Suprapubic skin (tissue), 4 donors: ENCODE measurements around the gene SH3GLB1. TPM values are rescaled to one million over a fixed set of nuclear protein-coding genes. Genes with fewer than 3 reads are reported as not detected.

Experiments
- DNase-seq, 2 donors: peaks; one replicate each; pipeline ENCODE4 v3.0.0-alpha.2; 2019; ENCODE audit warnings: low spot score in 2 of 2
- H3K27ac ChIP-seq: fragments of 200-600 bp; sonication (generic); one replicate; pipeline ENCODE4 v1.5.1; 2019
- H3K27me3 ChIP-seq: fragments of 200-600 bp; sonication (generic); one replicate; pipeline ENCODE4 v1.5.1; 2019
- H3K36me3 ChIP-seq: fragments of 200-600 bp; sonication (generic); one replicate; pipeline ENCODE4 v1.5.1; 2019
- H3K4me1 ChIP-seq: fragments of 200-600 bp; sonication (generic); one replicate; pipeline ENCODE4 v1.5.1; 2019
- H3K4me3 ChIP-seq: fragments of 200-600 bp; sonication (generic); one replicate; pipeline ENCODE4 v1.5.1; 2019; ENCODE audit warnings: mild to moderate bottlenecking
- H3K9me3 ChIP-seq: fragments of 200-600 bp; sonication (generic); one replicate; pipeline ENCODE4 v1.5.1; 2019
- CTCF ChIP-seq, 2 donors: fragments of 200-600 bp in 1 of 2; fragments of 450-650 bp in 1 of 2; sonication (generic) in 1 of 2; IDR thresholded peaks; one replicate each; pipeline ENCODE4 v1.5.1; 2016 to 2019; ENCODE audit warnings: antibody characterized with exemption in 2 of 2, mild to moderate bottlenecking in 1 of 2, moderate library complexity in 1 of 2
- EP300 ChIP-seq: sonication (generic); formaldehyde crosslinking; IDR thresholded peaks from one replicate; pipeline ENCODE4 v1.6.1; 2017; ENCODE audit warnings: antibody characterized with exemption
- POLR2A ChIP-seq, 2 donors: fragments of 450-650 bp; IDR thresholded peaks; one replicate each; pipeline ENCODE4 v1.6.1; 2017; ENCODE audit warnings: antibody characterized with exemption in 2 of 2, mild to moderate bottlenecking in 2 of 2, moderate library complexity in 2 of 2
- POLR2AphosphoS5 ChIP-seq, 3 donors: sonication (generic); formaldehyde crosslinking; IDR thresholded peaks; one replicate each; pipeline ENCODE4 v1.6.1; 2017; ENCODE audit warnings: antibody characterized with exemption in 3 of 3
- WGBS: methylation state at CpG from one replicate; pipeline ENCODE4 v1.1.5; 2018; 5-methylcytosine and 5-hydroxymethylcytosine counted together
- total RNA-seq, 4 donors: library from RNA; depleted of rRNA; stranded (reverse); fragments of >200 nt; gene quantifications; one replicate each; pipeline ENCODE4 v1.1.0, GENCODE V29; 2016

SH3GLB1 gene
- total RNA-seq, 4 donors from 2014 or later = 41.4 to 65.3 (median 52.4) TPM

GRCh38 chr1:86703696-86704457 is 499 bp upstream of the SH3GLB1 start:
- WGBS = 13% methylated on average over 15 of the region's 34 CpGs
- peak in 1 of 2 donors; percentile 66 for DNase-seq

GRCh38 chr1:86704972-86705664 is 742 bp downstream of the SH3GLB1 start:
- H3K4me1 ChIP-seq = peaks cover 53% of the 10 kb centered on the region

More at GRCh38 chr1:86703696-86704457, 499 bp upstream of the SH3GLB1 start:
- no peaks in the 10 kb centered on the region for H3K27me3 ChIP-seq
- H3K4me3 ChIP-seq = peak overlapping the region; percentile 90
- peaks cover 44% of the 10 kb centered on the region for H3K4me1 ChIP-seq
- no peaks in the 10 kb centered on the region for H3K9me3 ChIP-seq
- no peak for TF ChIP-seq POLR2AphosphoS5 (IDR thresholded peaks at IDR 0.05)
- TF ChIP-seq POLR2A (IDR thresholded peaks at IDR 0.05) = no peak
- TF ChIP-seq EP300 = no peak
- TF ChIP-seq CTCF (IDR thresholded peaks at IDR 0.05) = no peak
- peak overlapping the region; percentile 99 for H3K27ac ChIP-seq
- no peaks in the 10 kb centered on the region for H3K36me3 ChIP-seq

GRCh38 chr1:86705665-86705985 is 1.2 kb downstream of the SH3GLB1 start:
- H3K36me3 ChIP-seq = no peaks in the 10 kb centered on the region
- 0% methylated on average over 4 of the region's 4 CpGs for WGBS
- peak overlapping the region; percentile 99 for H3K27ac ChIP-seq
- peaks cover 56% of the 10 kb centered on the region for H3K4me1 ChIP-seq
- H3K9me3 ChIP-seq = no peaks in the 10 kb centered on the region
- H3K27me3 ChIP-seq = no peaks in the 10 kb centered on the region
- TF ChIP-seq POLR2AphosphoS5 (IDR thresholded peaks at IDR 0.05) (no peak), CTCF (IDR thresholded peaks at IDR 0.05) (no peak), POLR2A (IDR thresholded peaks at IDR 0.05) (no peak), EP300 (no peak)
- no peak for DNase-seq
- H3K4me3 ChIP-seq = peak overlapping the region; percentile 90

More at GRCh38 chr1:86704972-86705664, 742 bp downstream of the SH3GLB1 start:
- H3K9me3 ChIP-seq = no peaks in the 10 kb centered on the region
- peak overlapping the region; percentile 90 for H3K4me3 ChIP-seq
- no peaks in the 10 kb centered on the region for H3K27me3 ChIP-seq
- DNase-seq = peak; percentile 83 to 84
- WGBS = 0% methylated on average over 16 of the region's 41 CpGs
- H3K36me3 ChIP-seq = no peaks in the 10 kb centered on the region
- TF ChIP-seq EP300 (no peak), POLR2AphosphoS5 (IDR thresholded peaks at IDR 0.05) (no peak), POLR2A (IDR thresholded peaks at IDR 0.05) (no peak), CTCF (IDR thresholded peaks at IDR 0.05) (no peak)
- H3K27ac ChIP-seq = peak overlapping the region; percentile 99

- Histone ChIP-seq H3K27ac (peak overlapping the region; percentile 99), H3K27me3 (no peaks in the 10 kb centered on the region), H3K36me3 (no peaks in the 10 kb centered on the region), H3K9me3 (no peaks in the 10 kb centered on the region), H3K4me1 (peaks cover 61% of the 10 kb centered on the region), H3K4me3 (peak overlapping the region; percentile 90)
- DNase-seq = no peak
- TF ChIP-seq POLR2A (IDR thresholded peaks at IDR 0.05) (no peak), CTCF (IDR thresholded peaks at IDR 0.05) (no peak), POLR2AphosphoS5 (IDR thresholded peaks at IDR 0.05) (no peak), EP300 (no peak)
- 9% methylated on average over 2 of the region's 2 CpGs for WGBS
Observed at GRCh38 chr1:86706018-86706635, 1.8 kb downstream of the SH3GLB1 start.

GRCh38 chr1:86708920-86709319 is 4.5 kb downstream of the SH3GLB1 start:
- Histone ChIP-seq H3K27me3 (no peaks in the 10 kb centered on the region), H3K27ac (no peak overlapping the region), H3K9me3 (no peaks in the 10 kb centered on the region), H3K36me3 (no peaks in the 10 kb centered on the region), H3K4me3 (no peak overlapping the region), H3K4me1 (peaks cover 70% of the 10 kb centered on the region)
- DNase-seq = no peak
- WGBS = 15% methylated on average over 1 of the region's 1 CpG
- TF ChIP-seq CTCF (IDR thresholded peaks at IDR 0.05) = no peak
